ENCODE results near the gene CSTF1.

CSTF1 gene

GRCh38 chr20:56433880-56434255 lies 41.4 kb downstream of the CSTF1 start:
- no peaks in the 10 kb centered on the region for H4K20me1 ChIP-seq (ENCODE audit: insufficient read depth)
- H3K4me3 ChIP-seq (IDR thresholded peaks at IDR 0.05; ENCODE audit: insufficient read depth, low read depth, low read length) = no peak overlapping the region
- H3K27me3 ChIP-seq (ENCODE audit: insufficient read depth, low read depth) = no peaks in the 10 kb centered on the region
- H3K36me3 ChIP-seq (ENCODE audit: insufficient read depth) = no peaks in the 10 kb centered on the region
- H2AFZ ChIP-seq (ENCODE audit: low read depth) = no peak overlapping the region
- H3K4me1 ChIP-seq (ENCODE audit: low read depth, poor library complexity, severe bottlenecking) = peaks cover 5% of the 10 kb centered on the region
- no peak for TF ChIP-seq CTCF (conservative IDR thresholded peaks at IDR 0.05; ENCODE audit: low read depth, low read length)
- H3K27ac ChIP-seq = no peak overlapping the region
- no peak overlapping the region for H3K4me2 ChIP-seq
- no peak overlapping the region for H3K9ac ChIP-seq
- no peaks in the 10 kb centered on the region for H3K79me2 ChIP-seq (ENCODE audit: insufficient read depth, low read depth)

- Histone ChIP-seq H3K9ac (no peak overlapping the region), H4K20me1 (ENCODE audit: insufficient read depth) (no peaks in the 10 kb centered on the region), H3K4me2 (no peak overlapping the region), H3K36me3 (ENCODE audit: insufficient read depth) (no peaks in the 10 kb centered on the region), H3K79me2 (ENCODE audit: insufficient read depth, low read depth) (no peaks in the 10 kb centered on the region), H3K27me3 (ENCODE audit: insufficient read depth, low read depth) (no peaks in the 10 kb centered on the region), H3K4me1 (ENCODE audit: low read depth, poor library complexity, severe bottlenecking) (peaks cover 40% of the 10 kb centered on the region), H2AFZ (ENCODE audit: low read depth) (no peak overlapping the region), H3K4me3 (IDR thresholded peaks at IDR 0.05; ENCODE audit: insufficient read depth, low read depth, low read length) (no peak overlapping the region), H3K27ac (no peak overlapping the region)
- TF ChIP-seq CTCF (conservative IDR thresholded peaks at IDR 0.05; ENCODE audit: low read depth, low read length) = no peak
These were observed 44.9 kb downstream of the CSTF1 start for GRCh38 chr20:56437196-56437960.

GRCh38 chr20:56438284-56438683 lies 45.8 kb downstream of the CSTF1 start:
- no peak overlapping the region for H2AFZ ChIP-seq (ENCODE audit: low read depth)
- H3K27ac ChIP-seq = no peak overlapping the region
- H3K79me2 ChIP-seq (ENCODE audit: insufficient read depth, low read depth) = no peaks in the 10 kb centered on the region
- no peak overlapping the region for H3K4me2 ChIP-seq
- H3K36me3 ChIP-seq (ENCODE audit: insufficient read depth) = no peaks in the 10 kb centered on the region
- H4K20me1 ChIP-seq (ENCODE audit: insufficient read depth) = no peaks in the 10 kb centered on the region
- H3K9ac ChIP-seq = no peak overlapping the region
- H3K4me1 ChIP-seq (ENCODE audit: low read depth, poor library complexity, severe bottlenecking) = peaks cover 47% of the 10 kb centered on the region
- no peak for TF ChIP-seq CTCF (conservative IDR thresholded peaks at IDR 0.05; ENCODE audit: low read depth, low read length)
- no peak overlapping the region for H3K4me3 ChIP-seq (IDR thresholded peaks at IDR 0.05; ENCODE audit: insufficient read depth, low read depth, low read length)
- no peaks in the 10 kb centered on the region for H3K27me3 ChIP-seq (ENCODE audit: insufficient read depth, low read depth)

GRCh38 chr20:56439771-56440291 lies 47.4 kb downstream of the CSTF1 start:
- 0 out of 2 replicates have a peak overlapping the region, but pooled peaks have one; percentile 9 for H2AFZ ChIP-seq (ENCODE audit: low read depth)
- H3K36me3 ChIP-seq (ENCODE audit: insufficient read depth) = no peaks in the 10 kb centered on the region
- no peak overlapping the region for H3K4me3 ChIP-seq (IDR thresholded peaks at IDR 0.05; ENCODE audit: insufficient read depth, low read depth, low read length)
- H3K4me2 ChIP-seq = peak overlapping the region; percentile 83
- peak overlapping the region; percentile 25; the same call in 1 of the 2 replicates for H3K27ac ChIP-seq
- H4K20me1 ChIP-seq (ENCODE audit: insufficient read depth) = no peaks in the 10 kb centered on the region
- H3K4me1 ChIP-seq (ENCODE audit: low read depth, poor library complexity, severe bottlenecking) = peaks cover 47% of the 10 kb centered on the region
- TF ChIP-seq CTCF (conservative IDR thresholded peaks at IDR 0.05; ENCODE audit: low read depth, low read length) = no peak
- no peaks in the 10 kb centered on the region for H3K27me3 ChIP-seq (ENCODE audit: insufficient read depth, low read depth)
- H3K9ac ChIP-seq = no peak overlapping the region
- H3K79me2 ChIP-seq (ENCODE audit: insufficient read depth, low read depth) = no peaks in the 10 kb centered on the region
